ENCODE measurements around the gene NEDD4L.

The NEDD4L gene

DNA sequence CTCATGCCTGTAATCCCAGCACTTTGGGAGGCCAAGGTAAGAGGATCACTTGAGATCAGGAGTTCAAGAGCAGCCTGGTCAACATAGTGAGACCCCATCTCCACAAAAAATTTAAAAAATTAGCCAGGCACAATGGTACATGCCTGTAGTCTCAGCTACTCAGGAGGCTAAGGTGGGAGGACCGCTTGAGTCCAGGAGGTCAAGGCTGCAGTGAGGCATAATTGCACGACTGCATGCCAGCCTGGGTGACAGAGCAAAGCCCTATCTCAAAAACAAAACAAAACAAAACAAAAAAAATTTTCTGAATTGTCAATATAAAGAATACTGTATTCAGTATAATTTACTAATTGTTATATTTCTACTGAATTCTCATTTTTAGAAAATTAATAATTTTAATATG is 20.9 kb upstream of the NEDD4L start:
- no peaks in the 10 kb centered on the region for H3K4me1 Mint-ChIP-seq
- TF ChIP-seq, protein P1, sequence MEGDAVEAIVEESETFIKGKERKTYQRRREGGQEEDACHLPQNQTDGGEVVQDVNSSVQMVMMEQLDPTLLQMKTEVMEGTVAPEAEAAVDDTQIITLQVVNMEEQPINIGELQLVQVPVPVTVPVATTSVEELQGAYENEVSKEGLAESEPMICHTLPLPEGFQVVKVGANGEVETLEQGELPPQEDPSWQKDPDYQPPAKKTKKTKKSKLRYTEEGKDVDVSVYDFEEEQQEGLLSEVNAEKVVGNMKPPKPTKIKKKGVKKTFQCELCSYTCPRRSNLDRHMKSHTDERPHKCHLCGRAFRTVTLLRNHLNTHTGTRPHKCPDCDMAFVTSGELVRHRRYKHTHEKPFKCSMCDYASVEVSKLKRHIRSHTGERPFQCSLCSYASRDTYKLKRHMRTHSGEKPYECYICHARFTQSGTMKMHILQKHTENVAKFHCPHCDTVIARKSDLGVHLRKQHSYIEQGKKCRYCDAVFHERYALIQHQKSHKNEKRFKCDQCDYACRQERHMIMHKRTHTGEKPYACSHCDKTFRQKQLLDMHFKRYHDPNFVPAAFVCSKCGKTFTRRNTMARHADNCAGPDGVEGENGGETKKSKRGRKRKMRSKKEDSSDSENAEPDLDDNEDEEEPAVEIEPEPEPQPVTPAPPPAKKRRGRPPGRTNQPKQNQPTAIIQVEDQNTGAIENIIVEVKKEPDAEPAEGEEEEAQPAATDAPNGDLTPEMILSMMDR (IDR thresholded peaks at IDR 0.05): no peak
- no peaks in the 10 kb centered on the region for H3K36me3 Mint-ChIP-seq (ENCODE audit: low read depth)
- no peak for DNase-seq
- H3K9me3 Mint-ChIP-seq: peaks cover under 1% of the 10 kb centered on the region
- H3K27me3 Mint-ChIP-seq (ENCODE audit: low read depth, poor library complexity): peaks cover 4% of the 10 kb centered on the region
- no peak overlapping the region for H3K27ac Mint-ChIP-seq
- H3K4me3 Mint-ChIP-seq: no peak overlapping the region

DNA sequence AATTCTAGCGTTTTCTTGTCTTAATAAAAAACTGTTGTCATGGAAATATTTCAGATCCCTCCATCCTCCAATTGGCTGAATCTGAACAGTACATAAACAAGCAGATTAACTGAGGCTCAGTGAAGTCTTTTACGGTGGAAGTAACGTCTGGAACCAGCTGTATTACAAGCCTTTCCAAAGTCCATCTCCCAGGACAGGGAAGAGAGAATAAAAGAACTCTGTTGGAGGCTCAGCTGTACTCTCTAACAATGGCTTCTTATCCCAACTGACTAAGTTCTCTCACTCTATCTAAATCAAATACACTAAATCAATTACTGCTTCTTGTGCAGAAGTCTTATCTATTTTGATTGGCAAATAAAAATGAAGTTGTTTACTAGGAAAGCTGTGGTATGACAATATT is 19.9 kb upstream of the NEDD4L start:
- Mint-ChIP-seq H3K27ac (no peak overlapping the region), H3K4me1 (no peaks in the 10 kb centered on the region), H3K27me3 (ENCODE audit: low read depth, poor library complexity) (no peaks in the 10 kb centered on the region), H3K9me3 (no peaks in the 10 kb centered on the region), H3K36me3 (ENCODE audit: low read depth) (no peaks in the 10 kb centered on the region), H3K4me3 (no peak overlapping the region)
- TF ChIP-seq, protein P1 (IDR thresholded peaks at IDR 0.05): no peak
- no peak for DNase-seq

- DNase-seq: no peak
- H3K9me3 Mint-ChIP-seq: no peaks in the 10 kb centered on the region
- no peaks in the 10 kb centered on the region for H3K27me3 Mint-ChIP-seq (ENCODE audit: low read depth, poor library complexity)
- no peak overlapping the region for H3K4me3 Mint-ChIP-seq
- no peaks in the 10 kb centered on the region for H3K36me3 Mint-ChIP-seq (ENCODE audit: low read depth)
- no peaks in the 10 kb centered on the region for H3K4me1 Mint-ChIP-seq
- no peak overlapping the region for H3K27ac Mint-ChIP-seq
- TF ChIP-seq, protein P1 (IDR thresholded peaks at IDR 0.05): no peak
Measured at GRCh38 chr18:58025205-58025604, 18.8 kb upstream of the NEDD4L start.

DNA sequence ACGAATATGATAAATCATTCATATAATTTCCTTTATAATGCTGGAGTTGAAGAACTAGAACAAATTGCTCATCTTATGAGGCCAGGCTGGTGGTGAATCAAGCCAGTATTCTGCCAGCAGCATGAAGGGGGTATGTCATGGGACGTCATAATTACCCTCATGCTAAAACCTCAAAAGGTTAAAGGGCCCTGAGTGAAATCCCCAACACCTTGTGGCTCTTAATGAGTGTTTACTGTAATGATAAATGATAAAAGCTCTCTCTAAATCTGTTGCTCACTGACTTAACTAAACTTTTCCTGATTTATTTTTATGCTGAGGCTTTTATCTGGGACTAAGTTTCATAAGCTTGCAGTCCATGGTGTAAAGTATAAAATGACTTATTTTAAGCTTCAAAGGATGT is 18.3 kb upstream of the NEDD4L start:
- H3K4me1 Mint-ChIP-seq: no peaks in the 10 kb centered on the region
- H3K4me3 Mint-ChIP-seq: no peak overlapping the region
- no peak overlapping the region for H3K27ac Mint-ChIP-seq
- no peaks in the 10 kb centered on the region for H3K27me3 Mint-ChIP-seq (ENCODE audit: low read depth, poor library complexity)
- H3K36me3 Mint-ChIP-seq (ENCODE audit: low read depth): no peaks in the 10 kb centered on the region
- DNase-seq: no peak
- TF ChIP-seq, protein P1 (IDR thresholded peaks at IDR 0.05): no peak
- H3K9me3 Mint-ChIP-seq: no peaks in the 10 kb centered on the region

GRCh38 chr18:58026395-58026794 is 17.6 kb upstream of the NEDD4L start:
- TF ChIP-seq, protein P1 (IDR thresholded peaks at IDR 0.05): no peak
- Mint-ChIP-seq H3K27me3 (ENCODE audit: low read depth, poor library complexity) (no peaks in the 10 kb centered on the region), H3K9me3 (no peaks in the 10 kb centered on the region), H3K36me3 (ENCODE audit: low read depth) (no peaks in the 10 kb centered on the region), H3K27ac (no peak overlapping the region), H3K4me1 (no peaks in the 10 kb centered on the region), H3K4me3 (no peak overlapping the region)
- DNase-seq: no peak

GRCh38 chr18:58026857-58027256 is 17.2 kb upstream of the NEDD4L start:
- H3K4me1 Mint-ChIP-seq: no peaks in the 10 kb centered on the region
- no peaks in the 10 kb centered on the region for H3K36me3 Mint-ChIP-seq (ENCODE audit: low read depth)
- no peak for DNase-seq
- H3K27me3 Mint-ChIP-seq (ENCODE audit: low read depth, poor library complexity): no peaks in the 10 kb centered on the region
- TF ChIP-seq, protein P1 (IDR thresholded peaks at IDR 0.05): no peak
- no peaks in the 10 kb centered on the region for H3K9me3 Mint-ChIP-seq
- no peak overlapping the region for H3K27ac Mint-ChIP-seq
- no peak overlapping the region for H3K4me3 Mint-ChIP-seq

Data from nephron progenitor cell (in vitro differentiated cells).